H9 (cell line): ENCODE results near the gene SNX15. TPM values are rescaled to one million over a fixed set of nuclear protein-coding genes. Genes with fewer than 3 reads are reported as not detected.

ENCODE experiments used
- DNase-seq: peaks from one replicate; pipeline ENCODE4 v3.0.0-alpha.2; 2017
- H2AFZ ChIP-seq: one replicate; pipeline ENCODE4 v1.6.1; 2013; ENCODE audit warnings: mild to moderate bottlenecking, low read length, control low read depth, moderate library complexity
- H2AK5ac ChIP-seq: 2 replicates; pipeline ENCODE4 v1.6.1; 2013; ENCODE audit warnings: low read length, control low read depth, mixed read lengths; ENCODE audit not compliant: insufficient read length
- H2BK120ac ChIP-seq: one replicate; pipeline ENCODE4 v1.6.1; 2013; ENCODE audit warnings: low read depth, mild to moderate bottlenecking, low read length, control low read depth, inconsistent platforms; ENCODE audit not compliant: poor library complexity, severe bottlenecking
- H2BK12ac ChIP-seq: 2 replicates; pipeline ENCODE4 v1.6.1; 2013; ENCODE audit warnings: low read length, control low read depth, mixed read lengths, low read depth; ENCODE audit not compliant: insufficient read length
- H2BK15ac ChIP-seq: 2 replicates; pipeline ENCODE4 v1.6.1; 2013; ENCODE audit warnings: low read depth, low read length, control low read depth
- H2BK20ac ChIP-seq: one replicate; pipeline ENCODE4 v1.6.1; 2013; ENCODE audit warnings: low read depth, mild to moderate bottlenecking, low read length, control low read depth, inconsistent platforms; ENCODE audit not compliant: poor library complexity, severe bottlenecking
- H2BK5ac ChIP-seq: 2 replicates; pipeline ENCODE4 v1.6.1; 2013; ENCODE audit warnings: low read length, control low read depth, mixed read lengths; ENCODE audit not compliant: insufficient read length
- H3K14ac ChIP-seq: 2 replicates; pipeline ENCODE4 v1.6.1; 2013; ENCODE audit warnings: low read length, control low read depth; ENCODE audit not compliant: insufficient read depth
- H3K18ac ChIP-seq: 2 replicates; pipeline ENCODE4 v1.6.1; 2013; ENCODE audit warnings: low read depth, mild to moderate bottlenecking, mixed read lengths, low read length, control low read depth; ENCODE audit not compliant: insufficient read length
- H3K23ac ChIP-seq: 2 replicates; pipeline ENCODE4 v1.6.1; 2013; ENCODE audit warnings: low read length, control low read depth, mixed read lengths, low read depth; ENCODE audit not compliant: insufficient read length
- H3K23me2 ChIP-seq: 2 replicates; pipeline ENCODE4 v1.6.1; 2013; ENCODE audit warnings: low read depth, mild to moderate bottlenecking, mixed read lengths, low read length, control low read depth; ENCODE audit not compliant: insufficient read length, poor library complexity, severe bottlenecking
- H3K27ac ChIP-seq: 2 replicates; pipeline ENCODE4 v1.5.1; 2013; ENCODE audit warnings: low read length, control low read depth, mixed read lengths, low read depth; ENCODE audit not compliant: insufficient read length
- H3K27me3 ChIP-seq: 2 replicates; pipeline ENCODE4 v1.6.1; 2013; ENCODE audit warnings: low read length, control low read depth, inconsistent platforms; ENCODE audit not compliant: insufficient read depth
- H3K4ac ChIP-seq: 2 replicates; pipeline ENCODE4 v1.6.1; 2013; ENCODE audit warnings: low read depth, mild to moderate bottlenecking, control low read depth, inconsistent platforms, low read length, moderate library complexity
- H3K4me1 ChIP-seq: 2 replicates; pipeline ENCODE4 v1.6.1; 2013; ENCODE audit warnings: low read length, control low read depth, inconsistent platforms; ENCODE audit not compliant: insufficient read depth
- H3K4me2 ChIP-seq: 2 replicates; pipeline ENCODE4 v1.6.1; 2013; ENCODE audit warnings: low read length, control low read depth, mixed read lengths; ENCODE audit not compliant: insufficient read length, insufficient read depth
- H3K56ac ChIP-seq: 2 replicates; pipeline ENCODE4 v1.6.1; 2013; ENCODE audit warnings: low read depth, mild to moderate bottlenecking, mixed read lengths, low read length, control low read depth; ENCODE audit not compliant: insufficient read length
- H3K79me1 ChIP-seq: 2 replicates; pipeline ENCODE4 v1.6.1; 2013; ENCODE audit warnings: low read depth, mild to moderate bottlenecking, moderate library complexity, low read length, control low read depth, inconsistent platforms; ENCODE audit not compliant: insufficient read depth, poor library complexity, severe bottlenecking
- H3K79me2 ChIP-seq: 2 replicates; pipeline ENCODE4 v1.6.1; 2013; ENCODE audit warnings: low read length, control low read depth, inconsistent platforms; ENCODE audit not compliant: insufficient read depth
- H3K9ac ChIP-seq: 2 replicates; pipeline ENCODE4 v1.6.1; 2013; ENCODE audit warnings: low read length, control low read depth, mixed read lengths; ENCODE audit not compliant: insufficient read length; ENCODE audit errors: extremely low read depth
- H3K9me3 ChIP-seq: one replicate; pipeline ENCODE4 v1.6.1; 2013; ENCODE audit warnings: low read depth, low read length, inconsistent platforms; ENCODE audit not compliant: control insufficient read depth
- H3T11ph ChIP-seq: one replicate; pipeline ENCODE4 v1.6.1; 2013; ENCODE audit warnings: mild to moderate bottlenecking, low read length, control low read depth, inconsistent platforms
- H4K20me1 ChIP-seq: one replicate; pipeline ENCODE4 v1.6.1; 2013; ENCODE audit not compliant: control insufficient read depth, insufficient read length, insufficient read depth
- H4K5ac ChIP-seq: 2 replicates; pipeline ENCODE4 v1.6.1; 2013; ENCODE audit warnings: low read depth, mild to moderate bottlenecking, mixed read lengths, low read length, control low read depth; ENCODE audit not compliant: insufficient read length
- H4K8ac ChIP-seq: replicated peaks from 2 replicates; pipeline ENCODE4 v1.6.1; 2013; ENCODE audit warnings: low read length, control low read depth, mixed read lengths, low read depth; ENCODE audit not compliant: insufficient read length
- H4K91ac ChIP-seq: 2 replicates; pipeline ENCODE4 v1.6.1; 2013; ENCODE audit warnings: low read depth, mild to moderate bottlenecking, moderate library complexity, mixed read lengths, low read length, control low read depth; ENCODE audit not compliant: insufficient read length
- H3K27ac Mint-ChIP-seq, 3 experiments: 2 replicates in 2 of 3; 3 replicates in 1 of 3; pipeline ENCODE4 v1.8.0; 2020 to 2021; ENCODE audit warnings: mixed read lengths in 3 of 3, mild to moderate bottlenecking in 1 of 3, moderate library complexity in 1 of 3
- H3K27me3 Mint-ChIP-seq: 2 replicates; pipeline ENCODE4 v1.8.0; 2021; ENCODE audit warnings: low read depth, mild to moderate bottlenecking, moderate library complexity, mixed read lengths
- H3K36me3 Mint-ChIP-seq, 3 experiments: 2 replicates in 2 of 3; 3 replicates in 1 of 3; pipeline ENCODE4 v1.8.0; 2020 to 2021; ENCODE audit warnings: low read depth in 3 of 3, mixed read lengths in 3 of 3; ENCODE audit not compliant: insufficient read depth in 1 of 3
- H3K4me1 Mint-ChIP-seq, 2 experiments: 2 replicates each; pipeline ENCODE4 v1.8.0; 2020; ENCODE audit warnings: mixed read lengths in 2 of 2
- H3K4me3 Mint-ChIP-seq, 2 experiments: 2 replicates in 1 of 2; 3 replicates in 1 of 2; pipeline ENCODE4 v1.8.0; 2020 to 2021; ENCODE audit warnings: mild to moderate bottlenecking in 2 of 2, mixed read lengths in 2 of 2, moderate library complexity in 1 of 2
- H3K9me3 Mint-ChIP-seq, 2 experiments: 2 replicates in 1 of 2; 3 replicates in 1 of 2; pipeline ENCODE4 v1.8.0; 2020; ENCODE audit warnings: mild to moderate bottlenecking in 2 of 2, mixed read lengths in 2 of 2, moderate library complexity in 1 of 2
- WGBS: extraction: QIAGEN DNeasy Blood & Tissue Kit; methylation state at CpG from one replicate; pipeline ENCODE4 v1.1.7; 2013; ENCODE audit warnings: missing lambda C conversion rate, low lambda C conversion rate, mixed read lengths; ENCODE audit not compliant: insufficient read length; ENCODE audit errors: extremely low coverage; 5-methylcytosine and 5-hydroxymethylcytosine counted together
- total RNA-seq: library from RNA; stranded (reverse); gene quantifications from 2 replicates; pipeline ENCODE4 v1.2.1, GENCODE V29; 2021
- TF ChIP-seq, protein P1 (sequence below): fragments of 200-600 bp; sonication (generic); conservative IDR thresholded peaks from 3 replicates; pipeline ENCODE4 v1.8.0; 2021; ENCODE audit warnings: antibody characterized with exemption, mild to moderate bottlenecking

Gene SNX15
- total RNA-seq, 1 experiment from 2014 or later = 24.3 TPM

DNA sequence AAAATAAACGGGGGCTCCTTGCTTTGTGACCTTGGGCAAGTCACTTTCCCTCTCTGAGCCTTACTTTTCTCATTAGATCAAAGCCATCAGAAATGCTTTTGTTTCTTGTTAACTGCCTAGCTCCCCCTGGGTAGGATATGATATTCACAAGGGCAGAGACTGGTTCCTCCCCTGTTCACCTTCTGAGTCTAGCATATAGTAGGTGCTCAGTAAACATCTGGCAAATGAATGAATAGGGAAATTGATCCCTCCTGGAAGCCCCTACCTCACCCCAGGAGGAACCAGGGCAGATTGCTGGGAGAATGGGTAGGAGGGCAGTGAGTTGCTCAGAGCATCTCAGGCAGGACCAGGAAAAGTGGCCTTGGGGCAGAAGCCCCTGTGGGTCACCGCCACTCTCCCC is 7.2 kb downstream of the SNX15 start:
- Histone ChIP-seq H3K9me3 (no peaks in the 10 kb centered on the region), H2BK15ac (no peak overlapping the region), H3K23me2 (no peaks in the 10 kb centered on the region), H2BK5ac (no peak overlapping the region), H4K20me1 (no peaks in the 10 kb centered on the region), H2BK20ac (no peak overlapping the region), H3T11ph (no peak overlapping the region), H4K91ac (no peak overlapping the region), H4K5ac (no peak overlapping the region), H3K4me2 (no peak overlapping the region), H3K14ac (no peak overlapping the region), H2AK5ac (no peak overlapping the region), H3K27me3 (no peaks in the 10 kb centered on the region), H3K79me2 (no peaks in the 10 kb centered on the region), H3K4ac (no peak overlapping the region), H2BK120ac (no peak overlapping the region), H3K23ac (no peak overlapping the region), H3K4me1 (no peaks in the 10 kb centered on the region), H3K56ac (no peak overlapping the region), H2BK12ac (no peak overlapping the region), H3K27ac (no peak overlapping the region), H4K8ac (no peak overlapping the region), H3K18ac (no peak overlapping the region), H3K9ac (no peak overlapping the region), H3K79me1 (no peaks in the 10 kb centered on the region), H2AFZ (no peak overlapping the region)
- TF ChIP-seq, protein P1, sequence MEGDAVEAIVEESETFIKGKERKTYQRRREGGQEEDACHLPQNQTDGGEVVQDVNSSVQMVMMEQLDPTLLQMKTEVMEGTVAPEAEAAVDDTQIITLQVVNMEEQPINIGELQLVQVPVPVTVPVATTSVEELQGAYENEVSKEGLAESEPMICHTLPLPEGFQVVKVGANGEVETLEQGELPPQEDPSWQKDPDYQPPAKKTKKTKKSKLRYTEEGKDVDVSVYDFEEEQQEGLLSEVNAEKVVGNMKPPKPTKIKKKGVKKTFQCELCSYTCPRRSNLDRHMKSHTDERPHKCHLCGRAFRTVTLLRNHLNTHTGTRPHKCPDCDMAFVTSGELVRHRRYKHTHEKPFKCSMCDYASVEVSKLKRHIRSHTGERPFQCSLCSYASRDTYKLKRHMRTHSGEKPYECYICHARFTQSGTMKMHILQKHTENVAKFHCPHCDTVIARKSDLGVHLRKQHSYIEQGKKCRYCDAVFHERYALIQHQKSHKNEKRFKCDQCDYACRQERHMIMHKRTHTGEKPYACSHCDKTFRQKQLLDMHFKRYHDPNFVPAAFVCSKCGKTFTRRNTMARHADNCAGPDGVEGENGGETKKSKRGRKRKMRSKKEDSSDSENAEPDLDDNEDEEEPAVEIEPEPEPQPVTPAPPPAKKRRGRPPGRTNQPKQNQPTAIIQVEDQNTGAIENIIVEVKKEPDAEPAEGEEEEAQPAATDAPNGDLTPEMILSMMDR = no peak
- Mint-ChIP-seq H3K27ac (no peak overlapping the region), H3K4me1 (no peaks in the 10 kb centered on the region), H3K36me3 (peaks cover 0 to 28% (median 4%) of the 10 kb centered on the region in 3 experiments; a peak in 3 of 7 replicates), H3K27me3 (no peaks in the 10 kb centered on the region), H3K9me3 (no peaks in the 10 kb centered on the region), H3K4me3 (no peak overlapping the region)
- no peak for DNase-seq
- no CpG with 5 or more reads among the region's 2 CpGs for WGBS
